ENCODE data around the gene PAX6. TPM values are rescaled to one million over a fixed set of nuclear protein-coding genes. Genes with fewer than 3 reads are reported as not detected.

Gene PAX6
- total RNA-seq, 1 experiment from 2014 or later = 0.49 TPM

GRCh38 chr11:31782257-31782656, 28.9 kb downstream of the PAX6 start:
- H3K9me3 ChIP-seq (ENCODE audit: control insufficient read depth, insufficient read depth, low read depth, low read length) = no peaks in the 10 kb centered on the region
- TF ChIP-seq POLR2AphosphoS5 (IDR thresholded peaks at IDR 0.05; ENCODE audit: low read depth, low read length) = no peak
- no peak for TF ChIP-seq REST (IDR thresholded peaks at IDR 0.05; ENCODE audit: insufficient read depth in 1 of 2, low read depth in 2 of 2, low read length in 1 of 2)
- TF ChIP-seq TCF7L2 (IDR thresholded peaks at IDR 0.05; ENCODE audit: low read depth, low read length) = no peak
- TF ChIP-seq CTCF (IDR thresholded peaks at IDR 0.05) = no peak
- no peak for TF ChIP-seq SIN3A (IDR thresholded peaks at IDR 0.05; ENCODE audit: borderline replicate concordance, insufficient read depth, low read depth, low read length)
- H3K27me3 ChIP-seq (ENCODE audit: control insufficient read depth, insufficient read depth, low read length) = no peaks in the 10 kb centered on the region
- H3K4me3 ChIP-seq (ENCODE audit: low read depth in 2 of 2, low read length in 2 of 2) = no peak overlapping the region
- DNase-seq (ENCODE audit: low read depth, low spot score) = no peak
- BruUV-seq (replicated peaks) = no TSS peak
- in situ Hi-C loops (cut with HindIII; ENCODE audit: low pct_unique_long_range_greater_than_20kb, low sequenced_read_pairs) (no loop called here), intact Hi-C loops (cut with micrococcal nuclease; ENCODE audit: unreplicated experiment) (no loop called here)
- no peaks in the 10 kb centered on the region for H3K36me3 ChIP-seq (ENCODE audit: control insufficient read depth, insufficient read depth, low read length)
- ChIA-PET POLR2A (no interaction called here), CTCF (no interaction called here)
- no peaks in the 10 kb centered on the region for H3K4me1 ChIP-seq (ENCODE audit: control insufficient read depth, insufficient read depth, low read length)
- ATAC-seq = no peak
- H3K27ac ChIP-seq (ENCODE audit: low read length) = no peak overlapping the region

- DNase-seq (ENCODE audit: low read depth, low spot score) (no peak), ATAC-seq (no peak)
- ChIA-PET POLR2A (no interaction called here), CTCF (no interaction called here)
- in situ Hi-C loops (cut with HindIII; ENCODE audit: low pct_unique_long_range_greater_than_20kb, low sequenced_read_pairs) = no loop called here
- no peak overlapping the region for H3K27ac ChIP-seq (ENCODE audit: low read length)
- no peaks in the 10 kb centered on the region for H3K27me3 ChIP-seq (ENCODE audit: control insufficient read depth, insufficient read depth, low read length)
- H3K4me1 ChIP-seq (ENCODE audit: control insufficient read depth, insufficient read depth, low read length) = no peaks in the 10 kb centered on the region
- BruUV-seq (replicated peaks) = no TSS peak
- H3K9me3 ChIP-seq (ENCODE audit: control insufficient read depth, insufficient read depth, low read depth, low read length) = no peaks in the 10 kb centered on the region
- H3K4me3 ChIP-seq (ENCODE audit: low read depth in 2 of 2, low read length in 2 of 2) = no peak overlapping the region
- no peaks in the 10 kb centered on the region for H3K36me3 ChIP-seq (ENCODE audit: control insufficient read depth, insufficient read depth, low read length)
- no peak for TF ChIP-seq CTCF (IDR thresholded peaks at IDR 0.05)
- no peak for TF ChIP-seq POLR2AphosphoS5 (IDR thresholded peaks at IDR 0.05; ENCODE audit: low read depth, low read length)
- TF ChIP-seq TCF7L2 (IDR thresholded peaks at IDR 0.05; ENCODE audit: low read depth, low read length) = no peak
- TF ChIP-seq SIN3A (IDR thresholded peaks at IDR 0.05; ENCODE audit: borderline replicate concordance, insufficient read depth, low read depth, low read length) = no peak
- TF ChIP-seq REST (IDR thresholded peaks at IDR 0.05; ENCODE audit: insufficient read depth in 1 of 2, low read depth in 2 of 2, low read length in 1 of 2) = no peak
- intact Hi-C loops (cut with micrococcal nuclease; ENCODE audit: unreplicated experiment) = no loop called here
These were observed 30.6 kb downstream of the PAX6 start for GRCh38 chr11:31780480-31780971.
